ENCODE results near the gene CETP.

Gene CETP

DNA sequence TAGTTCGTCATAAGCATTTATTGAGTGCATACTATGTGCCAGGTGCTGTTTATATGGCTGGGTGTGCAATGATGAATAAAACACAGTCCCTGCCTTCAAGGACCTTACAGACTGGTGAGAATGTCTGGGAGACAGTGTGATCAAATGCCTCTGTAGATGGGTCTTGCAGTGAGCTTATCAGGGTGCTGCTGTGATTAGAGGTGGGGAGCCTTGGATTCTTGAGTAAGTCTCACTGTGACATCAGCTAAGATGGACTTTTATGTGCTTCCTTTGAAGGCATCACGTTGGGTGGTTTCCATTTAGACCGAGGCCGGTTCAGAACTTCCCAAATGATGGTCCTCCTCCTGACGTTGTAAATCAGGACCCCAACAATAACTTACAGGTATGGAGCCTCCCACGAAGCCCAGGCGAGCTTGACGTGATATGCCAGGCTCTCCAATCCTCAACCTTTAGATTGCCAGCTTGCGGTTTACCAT lies 19.9 kb upstream of the CETP start:
- TF ChIP-seq, protein P1, sequence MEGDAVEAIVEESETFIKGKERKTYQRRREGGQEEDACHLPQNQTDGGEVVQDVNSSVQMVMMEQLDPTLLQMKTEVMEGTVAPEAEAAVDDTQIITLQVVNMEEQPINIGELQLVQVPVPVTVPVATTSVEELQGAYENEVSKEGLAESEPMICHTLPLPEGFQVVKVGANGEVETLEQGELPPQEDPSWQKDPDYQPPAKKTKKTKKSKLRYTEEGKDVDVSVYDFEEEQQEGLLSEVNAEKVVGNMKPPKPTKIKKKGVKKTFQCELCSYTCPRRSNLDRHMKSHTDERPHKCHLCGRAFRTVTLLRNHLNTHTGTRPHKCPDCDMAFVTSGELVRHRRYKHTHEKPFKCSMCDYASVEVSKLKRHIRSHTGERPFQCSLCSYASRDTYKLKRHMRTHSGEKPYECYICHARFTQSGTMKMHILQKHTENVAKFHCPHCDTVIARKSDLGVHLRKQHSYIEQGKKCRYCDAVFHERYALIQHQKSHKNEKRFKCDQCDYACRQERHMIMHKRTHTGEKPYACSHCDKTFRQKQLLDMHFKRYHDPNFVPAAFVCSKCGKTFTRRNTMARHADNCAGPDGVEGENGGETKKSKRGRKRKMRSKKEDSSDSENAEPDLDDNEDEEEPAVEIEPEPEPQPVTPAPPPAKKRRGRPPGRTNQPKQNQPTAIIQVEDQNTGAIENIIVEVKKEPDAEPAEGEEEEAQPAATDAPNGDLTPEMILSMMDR (IDR thresholded peaks at IDR 0.05; ENCODE audit: insufficient read depth, low read depth, low read length, missing control alignments), result no peak
- H3K4me3 ChIP-seq (ENCODE audit: low read depth, low read length), result no peak overlapping the region
- no peak for DNase-seq (ENCODE audit: low read depth)

DNA sequence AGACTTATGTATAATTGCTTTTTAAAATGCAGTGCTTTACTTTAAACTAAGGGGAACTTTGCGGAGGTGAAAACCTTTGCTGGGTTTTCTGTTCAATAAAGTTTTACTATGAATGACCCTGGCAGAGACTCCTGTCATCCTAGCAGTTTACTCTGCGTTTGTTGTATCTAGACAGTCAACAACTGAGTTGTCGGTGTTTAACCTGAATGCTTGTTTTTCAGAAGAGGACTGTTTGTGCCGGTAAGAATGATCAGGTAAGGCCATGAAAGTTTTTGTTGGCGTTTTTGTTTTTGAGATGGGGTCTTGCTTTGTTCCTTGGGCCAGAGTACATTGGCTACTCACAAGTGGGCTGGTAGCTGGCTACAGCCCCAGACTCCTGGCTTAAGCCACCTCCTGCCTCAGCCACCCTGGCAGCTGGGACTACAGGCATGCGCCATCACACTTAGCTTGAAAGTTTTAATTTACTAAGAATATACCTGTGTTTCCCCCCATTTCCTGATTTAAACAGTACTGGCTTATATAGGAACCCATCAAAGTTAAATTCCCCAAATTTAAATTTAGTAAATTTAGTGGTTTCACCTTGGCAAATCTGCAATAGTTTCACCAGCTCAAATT lies 17.9 kb upstream of the CETP start:
- DNase-seq (ENCODE audit: low read depth), result no peak
- H3K4me3 ChIP-seq (ENCODE audit: low read depth, low read length), result no peak overlapping the region
- TF ChIP-seq, protein P1 (IDR thresholded peaks at IDR 0.05; ENCODE audit: insufficient read depth, low read depth, low read length, missing control alignments), result no peak

DNA sequence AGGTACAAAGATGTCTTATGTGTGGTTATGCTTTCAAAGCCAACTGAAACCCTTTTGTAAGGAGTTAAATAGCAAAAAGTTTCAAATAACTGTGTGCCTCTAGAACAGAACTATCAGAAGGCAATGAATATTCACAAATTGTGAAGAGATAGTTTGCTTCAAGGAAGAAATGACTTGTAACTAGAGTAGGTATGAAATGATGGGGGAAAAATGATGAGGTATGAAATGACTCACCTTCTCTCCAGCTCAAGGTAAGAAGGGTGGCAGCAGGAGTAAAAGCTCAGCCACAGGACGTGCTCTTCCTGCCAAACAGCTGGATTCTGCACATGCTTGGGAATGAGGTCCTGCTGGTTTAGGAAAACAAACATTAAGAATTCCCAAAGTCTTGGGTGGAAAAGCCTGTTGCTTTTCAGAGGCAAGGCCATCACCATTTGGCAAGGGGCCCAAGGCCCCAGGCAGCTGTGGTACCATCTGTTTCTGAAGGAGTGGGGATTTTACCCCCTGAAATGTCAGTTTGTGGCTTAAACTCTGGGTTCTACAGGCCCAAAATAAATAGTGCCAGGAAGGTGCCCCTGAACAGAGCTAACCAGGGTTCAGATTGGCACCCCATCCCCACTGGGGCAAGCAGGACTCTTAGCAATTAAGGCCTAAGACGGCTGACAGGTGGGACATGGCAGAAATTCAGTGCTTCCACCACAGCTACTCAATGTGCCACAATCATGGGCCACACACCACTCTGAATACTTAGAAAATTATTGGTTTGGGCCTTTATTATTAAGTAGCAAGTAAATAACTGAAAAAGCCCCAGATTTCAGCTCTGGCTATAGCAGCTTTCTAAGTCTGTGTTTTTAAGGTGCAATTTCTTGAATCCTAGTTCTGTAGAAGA lies 16.6 kb upstream of the CETP start:
- peak; percentile 68 for DNase-seq (ENCODE audit: low read depth)
- no peak overlapping the region for H3K4me3 ChIP-seq (ENCODE audit: low read depth, low read length)
- TF ChIP-seq, protein P1 (IDR thresholded peaks at IDR 0.05; ENCODE audit: insufficient read depth, low read depth, low read length, missing control alignments), result no peak

DNA sequence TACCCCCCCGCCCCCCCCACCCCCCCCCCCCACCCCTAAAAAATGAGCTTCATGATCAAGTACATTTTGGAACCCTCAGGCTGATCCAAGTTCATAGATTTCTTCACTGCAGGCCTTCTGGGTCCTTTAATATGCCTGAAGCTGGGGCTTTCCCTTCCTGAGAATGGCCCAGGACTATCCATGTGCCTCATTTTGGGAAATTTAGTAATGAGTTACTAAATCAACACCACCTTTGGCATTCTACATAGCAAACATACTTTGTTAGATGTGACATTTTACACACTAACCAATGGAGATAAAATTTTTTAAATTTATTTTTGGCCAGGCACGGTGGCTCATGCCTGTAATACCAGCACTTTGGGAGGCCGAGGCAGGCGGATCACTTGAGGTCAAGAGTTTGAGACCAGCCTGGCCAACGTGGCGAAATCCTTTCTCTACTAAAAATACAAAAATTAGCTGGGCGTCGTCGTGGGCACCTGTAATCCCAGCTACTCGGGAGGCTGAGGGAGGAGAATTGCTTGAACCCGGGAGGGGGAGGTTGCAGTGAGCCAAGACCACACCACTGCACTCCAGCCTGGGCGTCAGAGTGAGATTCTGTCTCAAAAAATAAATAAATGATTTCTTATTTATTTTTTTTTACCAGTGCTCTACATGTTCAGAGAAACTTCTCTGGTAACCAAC lies 15.8 kb upstream of the CETP start:
- DNase-seq (ENCODE audit: low read depth), result no peak
- no peak overlapping the region for H3K4me3 ChIP-seq (ENCODE audit: low read depth, low read length)
- TF ChIP-seq, protein P1 (IDR thresholded peaks at IDR 0.05; ENCODE audit: insufficient read depth, low read depth, low read length, missing control alignments), result no peak

DNA sequence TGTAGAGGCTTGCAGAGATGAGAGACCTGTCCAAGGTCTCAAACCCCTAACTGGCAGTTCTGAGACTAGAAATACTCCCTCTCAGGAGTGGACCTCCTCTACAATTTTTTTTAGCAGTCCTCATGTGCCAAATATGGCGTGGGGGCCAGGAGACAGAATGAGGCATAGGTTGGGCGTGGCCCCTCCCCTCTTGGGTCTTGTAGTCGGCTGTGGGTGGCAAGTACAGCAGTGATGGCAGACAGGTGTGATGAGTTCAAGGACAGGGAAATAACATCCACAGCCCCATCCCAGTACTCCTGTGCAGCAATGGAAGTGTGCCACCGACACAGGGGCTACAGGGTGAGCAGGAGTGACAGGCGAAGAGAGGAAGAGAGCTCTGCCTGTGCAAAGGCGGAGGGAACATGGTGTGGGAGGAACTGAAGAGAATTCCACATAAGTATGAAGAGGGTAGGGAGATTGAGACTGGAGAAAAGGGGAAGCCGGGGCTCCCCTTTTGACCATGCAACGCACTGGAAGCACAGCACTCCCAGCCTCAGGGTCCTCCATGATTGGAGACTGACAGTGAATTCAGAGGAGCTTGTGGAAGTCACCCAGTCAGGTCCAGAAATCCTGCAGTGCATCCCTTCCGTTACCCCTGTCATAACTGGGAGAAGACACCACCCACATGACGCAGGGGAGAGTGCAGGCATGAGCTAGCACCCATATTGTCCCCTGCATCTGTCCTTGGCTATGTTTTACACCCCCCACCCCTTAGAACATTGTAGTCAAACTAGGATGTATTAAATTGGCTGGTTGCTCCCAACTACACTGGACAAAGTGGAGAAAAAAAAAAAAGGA lies 14.8 kb upstream of the CETP start:
- TF ChIP-seq, protein P1 (IDR thresholded peaks at IDR 0.05; ENCODE audit: insufficient read depth, low read depth, low read length, missing control alignments), result no peak
- DNase-seq (ENCODE audit: low read depth), result peak; percentile 39

DNA sequence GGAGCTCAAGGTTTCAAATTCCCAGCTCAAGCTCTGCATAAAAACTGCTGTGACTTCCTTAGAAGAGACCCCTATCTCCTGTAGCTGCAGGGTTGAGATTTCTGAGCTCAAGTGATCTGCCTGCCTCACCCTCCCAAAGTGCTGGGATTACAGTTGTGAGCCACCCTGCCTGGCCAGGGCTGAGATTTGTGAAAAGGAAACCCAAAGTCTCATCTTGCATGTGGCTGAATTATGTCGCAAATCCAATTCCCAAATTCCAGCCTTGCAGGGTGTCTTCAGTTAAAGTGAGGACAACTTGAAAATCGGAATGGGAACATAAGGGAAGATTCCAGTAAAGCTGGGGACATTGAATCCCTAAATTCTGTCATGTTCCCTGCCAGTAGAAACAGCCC lies 14.2 kb upstream of the CETP start:
- no peak for DNase-seq (ENCODE audit: low read depth)
- TF ChIP-seq, protein P1 (IDR thresholded peaks at IDR 0.05; ENCODE audit: insufficient read depth, low read depth, low read length, missing control alignments), result no peak
- no peak overlapping the region for H3K4me3 ChIP-seq (ENCODE audit: low read depth, low read length)

More for the DNA sequence above, 14.8 kb upstream of the CETP start:
- no peak overlapping the region for H3K4me3 ChIP-seq (ENCODE audit: low read depth, low read length)

All from GM12865 (cell line).